GM12878 (cell line): Measurements from ENCODE around the gene USP21. TPM values are rescaled to one million over a fixed set of nuclear protein-coding genes. Genes with fewer than 3 reads are reported as not detected.

ENCODE experiments used
- ATAC-seq: fragments of 200-7000 bp; cut with Tn5 transposase; 3 replicates; pipeline ENCODE4 v1.9.1; 2020; ENCODE audit warnings: mild to moderate bottlenecking, moderate library complexity
- BruUV-seq: library from RNA; stranded (reverse); fragments of 400-500 nt; replicated peaks from 2 replicates; lab custom pipeline; 2021; lab: Mats Ljungman, UMichigan
- CTCF ChIA-PET: fragments of 300-600 bp; sonication (Branson Sonifier 250); formaldehyde crosslinking; extraction: SDS; loops from one replicate; lab custom pipeline; 2021; ENCODE audit warnings: inconsistent platforms; lab: Yijun Ruan, JAX
- POLR2A ChIA-PET: fragments of 350-600 bp; formaldehyde crosslinking; extraction: SDS; loops from one replicate; lab custom pipeline; 2021; ENCODE audit warnings: inconsistent platforms; lab: Charles Lee
- RAD21 ChIA-PET: fragments of 300-600 bp; sonication (Branson Sonifier 250); formaldehyde crosslinking; loops from one replicate; lab custom pipeline; 2023; ENCODE audit warnings: antibody characterized with exemption; ENCODE audit not compliant: unreplicated experiment; lab: Charles Lee
- SMC1A ChIA-PET: fragments of 300-600 bp; sonication (Branson Sonifier 250); formaldehyde crosslinking; loops from one replicate; lab custom pipeline; 2023; ENCODE audit not compliant: unreplicated experiment, uncharacterized antibody; lab: Charles Lee
- DNase-seq: peaks from one replicate; pipeline ENCODE4 v3.0.0-alpha.2; 2011; ENCODE audit warnings: low read depth, low spot score
- FAIRE-seq: peaks from 3 replicates; lab custom pipeline; 2011; peaks lifted over from hg19 to GRCh38; lab: Jason Lieb, UNC
- H2AFZ ChIP-seq: 2 replicates; pipeline ENCODE4 v1.6.0; 2011; ENCODE audit warnings: low read depth, low read length, control low read depth; ENCODE audit not compliant: control insufficient read depth
- H3K27ac ChIP-seq: 2 replicates; pipeline ENCODE4 v1.5.1; 2011; ENCODE audit warnings: control low read depth; ENCODE audit not compliant: control insufficient read depth, insufficient read depth
- H3K27me3 ChIP-seq, 2 experiments: replicated peaks in 1 of 2; 2 replicates each; pipeline versions ENCODE4 v1.6.0 to v1.6.1; 2011; ENCODE audit warnings: low read length in 1 of 2; ENCODE audit not compliant: control insufficient read depth in 2 of 2, insufficient read depth in 2 of 2
- H3K36me3 ChIP-seq, 2 experiments: 2 replicates each; pipeline ENCODE4 v1.5.1; 2011; ENCODE audit warnings: low read length in 1 of 2; ENCODE audit not compliant: control insufficient read depth in 2 of 2, insufficient read depth in 2 of 2
- H3K4me1 ChIP-seq: 2 replicates; pipeline ENCODE4 v1.6.1; 2011; ENCODE audit warnings: mild to moderate bottlenecking, low read length, moderate library complexity, mixed read lengths; ENCODE audit not compliant: control insufficient read depth, insufficient read depth
- H3K4me2 ChIP-seq: 2 replicates; pipeline ENCODE4 v1.6.0; 2011; ENCODE audit warnings: control low read depth; ENCODE audit not compliant: control insufficient read depth, insufficient read depth
- H3K4me3 ChIP-seq: fragments of 200-600 bp; sonication (generic); 2 replicates; pipeline ENCODE4 v1.5.1; 2016
- H3K79me2 ChIP-seq: 2 replicates; pipeline ENCODE4 v1.6.0; 2011; ENCODE audit warnings: low read length; ENCODE audit not compliant: control insufficient read depth, insufficient read depth
- H3K9ac ChIP-seq: 2 replicates; pipeline ENCODE4 v1.8.0; 2011; ENCODE audit warnings: low read length, control low read depth, mixed read lengths; ENCODE audit not compliant: control insufficient read depth, insufficient read depth
- H3K9me3 ChIP-seq: replicated peaks from 3 replicates; pipeline ENCODE4 v1.5.1; 2011; ENCODE audit warnings: mild to moderate bottlenecking, low read length; ENCODE audit not compliant: control insufficient read depth, insufficient read depth
- H4K20me1 ChIP-seq: 2 replicates; pipeline ENCODE4 v1.6.0; 2011; ENCODE audit not compliant: control insufficient read depth, insufficient read depth
- ATF2 ChIP-seq: IDR thresholded peaks from 2 replicates; pipeline ENCODE4 v1.6.1; 2012; ENCODE audit warnings: low read length, inconsistent platforms
- CBFB ChIP-seq: IDR thresholded peaks from 2 replicates; pipeline ENCODE4 v1.6.1; 2016; ENCODE audit warnings: antibody characterized with exemption, low read depth
- IRF5 ChIP-seq: fragments of 450-650 bp; IDR thresholded peaks from 2 replicates; pipeline ENCODE4 v1.6.1; 2017; ENCODE audit warnings: borderline replicate concordance
- JUND ChIP-seq: IDR thresholded peaks from 2 replicates; pipeline ENCODE4 v1.6.1; 2012; ENCODE audit warnings: low read depth, mild to moderate bottlenecking, low read length, improper control_type of control experiment, moderate library complexity
- PAX5 ChIP-seq: IDR thresholded peaks from 2 replicates; pipeline ENCODE4 v1.6.1; 2011; ENCODE audit warnings: low read depth, low read length, borderline replicate concordance
- SIN3A ChIP-seq: IDR thresholded peaks from 2 replicates; pipeline ENCODE4 v1.6.1; 2012; ENCODE audit warnings: low read depth, low read length, improper control_type of control experiment
- SMARCA5 ChIP-seq: fragments of 450-650 bp; IDR thresholded peaks from 2 replicates; pipeline ENCODE4 v1.6.1; 2017; ENCODE audit warnings: mild to moderate bottlenecking
- SUZ12 ChIP-seq: fragments of 200-600 bp; sonication (generic); IDR thresholded peaks from one replicate; pipeline ENCODE4 v1.6.1; 2018; ENCODE audit warnings: antibody characterized with exemption, mild to moderate bottlenecking; ENCODE audit not compliant: unreplicated experiment
- TCF12 ChIP-seq: IDR thresholded peaks from 2 replicates; pipeline ENCODE4 v1.6.1; 2011; ENCODE audit warnings: low read depth, mild to moderate bottlenecking, low read length
- ZNF592 ChIP-seq: fragments of 450-650 bp; IDR thresholded peaks from 2 replicates; pipeline ENCODE4 v1.6.1; 2017; ENCODE audit warnings: mild to moderate bottlenecking, moderate library complexity
- WGBS: methylation state at CpG from one replicate; pipeline ENCODE4 v1.1.6; 2016; ENCODE audit warnings: low lambda C conversion rate; ENCODE audit not compliant: insufficient replicate concordance, insufficient coverage; ENCODE audit errors: missing lambda C conversion rate; 5-methylcytosine and 5-hydroxymethylcytosine counted together
- in situ Hi-C: fragments of 300-500 bp; cut with MboI; formaldehyde crosslinking; loops from 9 replicates; pipeline ENCODE4 v1.14.3; 2018; ENCODE audit warnings: mixed read lengths
- intact Hi-C: fragments of 100-400 bp; cut with micrococcal nuclease; formaldehyde crosslinking; loops from one replicate; pipeline ENCODE4 v1.14.2; 2022; ENCODE audit not compliant: unreplicated experiment
- polyA plus RNA-seq, 11 experiments: library from polyadenylated mRNA; depleted of rRNA in 4 of 11; unstranded in 6 of 11; stranded (reverse) in 5 of 11; fragments of >200 nt; fragmentation: Nextera tagmentation in 4 of 11; fragmentation: Illumina TruSeq in 1 of 11; extraction: Ambion mirVana in 4 of 11; extraction: Trizol in 1 of 11; gene quantifications; 1 replicate in 1 of 11; 2 replicates in 10 of 11; pipeline versions ENCODE4 v1.2.1 to v1.2.3, GENCODE V29; 2011 to 2016; ENCODE audit warnings: inconsistent platforms in 2 of 11, missing spikeins in 2 of 11, low read depth in 1 of 11
- total RNA-seq, 4 experiments: library from RNA; depleted of rRNA in 3 of 4; stranded (reverse); fragments of >200 nt in 3 of 4; fragmentation: Illumina TruSeq in 1 of 4; extraction: Trizol in 1 of 4; gene quantifications; 2 replicates each; pipeline versions ENCODE4 v1.2.1 to v1.2.3, GENCODE V29; 2013 to 2021

The USP21 gene
- total and polyA plus RNA-seq, 10 of the 15 experiments (the other 5 are each of a cell fraction or from before 2014, with no cell fraction given): 3.2 to 28.6 (median 16.6) TPM

- in situ Hi-C loops: no loop called here
- SMC1A ChIA-PET: interaction anchor here (0.8 kb wide), 2 partner anchors 12 to 13 kb away, joined by 3 read pairs; partner anchors contain the start of gene DEDD
- no peak for ATAC-seq
These were observed 13.5 kb upstream of the USP21 start for GRCh38 chr1:161145832-161146231.

More at GRCh38 chr1:161145832-161146231, 13.5 kb upstream of the USP21 start:
- H3K4me1 ChIP-seq: no peaks in the 10 kb centered on the region
- no peak for TF ChIP-seq PAX5
- TF ChIP-seq ZNF592: no peak
- TF ChIP-seq SUZ12: no peak
- no peak for TF ChIP-seq IRF5
- no peak for TF ChIP-seq CBFB
- TF ChIP-seq SIN3A: no peak
- no peak for TF ChIP-seq TCF12
- no peak for TF ChIP-seq ATF2
- no peak for TF ChIP-seq JUND
- TF ChIP-seq SMARCA5: no peak
- TF ChIP-seq, all 136 proteins: peak for 0
- ChIA-PET POLR2A (interaction anchor here (1.0 kb wide), 1 partner anchor 11 kb away, joined by 6 read pairs; no protein-coding TSS in a partner anchor), RAD21 (no interaction called here), CTCF (interaction anchor here (0.7 to 1.1 kb wide), 3 partner anchors 19 to 154 kb away, joined by 3 read pairs; no protein-coding TSS in a partner anchor)
- intact Hi-C loops: no loop called here
- H3K27ac ChIP-seq: no peak overlapping the region
- H2AFZ ChIP-seq: no peak overlapping the region
- no peaks in the 10 kb centered on the region for H3K79me2 ChIP-seq
- H4K20me1 ChIP-seq: no peaks in the 10 kb centered on the region
- H3K27me3 ChIP-seq: no peaks in the 10 kb centered on the region
- no peak for DNase-seq
- FAIRE-seq: no peak
- H3K9me3 ChIP-seq: no peaks in the 10 kb centered on the region
- no peak overlapping the region for H3K4me3 ChIP-seq
- 81% methylated on average over 3 of the region's 3 CpGs for WGBS
- no peaks in the 10 kb centered on the region for H3K36me3 ChIP-seq
- no peak overlapping the region for H3K4me2 ChIP-seq
- no TSS peak for BruUV-seq
- H3K9ac ChIP-seq: no peak overlapping the region
